GM12878 (cell line): ENCODE measurements around the gene NCAPD3.

ENCODE experiments used
- BMI1 ChIP-seq: fragments of 450-650 bp; IDR thresholded peaks from 2 replicates; pipeline ENCODE4 v1.6.1; 2016; ENCODE audit warnings: mild to moderate bottlenecking, moderate library complexity, borderline replicate concordance
- CTCF ChIP-seq, 3 experiments: IDR thresholded peaks in 2 of 3; conservative IDR thresholded peaks in 1 of 3; 2 replicates each; pipeline ENCODE4 v1.5.1; 2011; ENCODE audit warnings: low read depth in 3 of 3, low read length in 3 of 3, mild to moderate bottlenecking in 3 of 3, control low read depth in 2 of 3, moderate library complexity in 2 of 3, inconsistent platforms in 1 of 3, mixed read lengths in 1 of 3; ENCODE audit not compliant: control insufficient read depth in 2 of 3, insufficient read depth in 1 of 3; ENCODE audit errors: extremely low read depth in 1 of 3
- SPI1 ChIP-seq: IDR thresholded peaks from 2 replicates; pipeline ENCODE4 v1.6.1; 2011; ENCODE audit warnings: low read depth, mild to moderate bottlenecking, low read length, moderate library complexity, borderline replicate concordance; ENCODE audit not compliant: insufficient read depth
- TBL1XR1 ChIP-seq: IDR thresholded peaks from 2 replicates; pipeline ENCODE4 v1.6.1; 2012; ENCODE audit warnings: low read depth, low read length, improper control_type of control experiment
- ZNF24 ChIP-seq: fragments of 450-650 bp; IDR thresholded peaks from 2 replicates; pipeline ENCODE4 v1.6.1; 2017; ENCODE audit warnings: antibody characterized with exemption, mild to moderate bottlenecking

- TF ChIP-seq TBL1XR1 (no peak), CTCF (IDR thresholded peaks at IDR 0.05 in 2 of 3, conservative IDR thresholded peaks at IDR 0.05 in 1 of 3; ENCODE audit: control insufficient read depth in 2 of 3, extremely low read depth in 1 of 3, insufficient read depth in 1 of 3, low read depth in 3 of 3, low read length in 3 of 3) (no peak), ZNF24 (no peak), BMI1 (no peak), SPI1 (no peak)
Observed at GRCh38 chr11:134238956-134239355, 15.2 kb upstream of the NCAPD3 start.
